Smooth muscle cell (in vitro differentiated cells): ENCODE measurements around the gene NBPF4. TPM values are rescaled to one million over a fixed set of nuclear protein-coding genes. Genes with fewer than 3 reads are reported as not detected.

ENCODE experiments used
- DNase-seq: peaks from one replicate; lab custom pipeline; 2025; ENCODE audit not compliant: unreplicated experiment; lab: John Stamatoyannopoulos, UW
- H2AFZ ChIP-seq: fragments of 200-600 bp; sonication (generic); 2 replicates; pipeline ENCODE4 v1.6.0; 2016; ENCODE audit warnings: antibody characterized with exemption, low read depth, mild to moderate bottlenecking
- H3F3A ChIP-seq: fragments of 200-600 bp; sonication (generic); 2 replicates; pipeline ENCODE4 v1.6.0; 2017; ENCODE audit warnings: antibody characterized with exemption, low read depth
- H3K27ac ChIP-seq: fragments of 200-600 bp; sonication (generic); 2 replicates; pipeline ENCODE4 v1.5.1; 2016; ENCODE audit warnings: low read depth, mild to moderate bottlenecking
- H3K27me3 ChIP-seq: fragments of 200-600 bp; sonication (generic); 2 replicates; pipeline ENCODE4 v1.6.1; 2016; ENCODE audit warnings: low read depth, mild to moderate bottlenecking
- H3K36me3 ChIP-seq: fragments of 200-600 bp; sonication (generic); 2 replicates; pipeline ENCODE4 v1.5.1; 2016; ENCODE audit warnings: low read depth
- H3K4me1 ChIP-seq: fragments of 200-600 bp; sonication (generic); 2 replicates; pipeline ENCODE4 v1.5.1; 2016; ENCODE audit warnings: low read depth
- H3K4me2 ChIP-seq: fragments of 200-600 bp; sonication (generic); 2 replicates; pipeline ENCODE4 v1.6.0; 2016; ENCODE audit warnings: mild to moderate bottlenecking
- H3K4me3 ChIP-seq: fragments of 200-600 bp; sonication (generic); 2 replicates; pipeline ENCODE4 v1.5.1; 2016; ENCODE audit warnings: mild to moderate bottlenecking
- H3K79me2 ChIP-seq: fragments of 200-600 bp; sonication (generic); 2 replicates; pipeline ENCODE4 v1.6.0; 2016; ENCODE audit warnings: low read depth, mild to moderate bottlenecking
- H3K9ac ChIP-seq: fragments of 200-600 bp; sonication (generic); 2 replicates; pipeline ENCODE4 v1.6.0; 2016; ENCODE audit warnings: low read depth
- H3K9me3 ChIP-seq: fragments of 200-600 bp; sonication (generic); replicated peaks from 2 replicates; pipeline ENCODE4 v1.5.1; 2016; ENCODE audit warnings: low read depth
- H4K20me1 ChIP-seq: fragments of 200-600 bp; sonication (generic); 2 replicates; pipeline ENCODE4 v1.6.0; 2016; ENCODE audit warnings: low read depth
- CTCF ChIP-seq: fragments of 200-600 bp; sonication (generic); IDR thresholded peaks from 2 replicates; pipeline ENCODE4 v1.5.1; 2017; ENCODE audit warnings: borderline replicate concordance, mild to moderate bottlenecking, antibody characterized with exemption; ENCODE audit not compliant: insufficient read depth, poor library complexity, severe bottlenecking
- WGBS: methylation state at CpG from one replicate; pipeline ENCODE4 v1.1.7; 2016; ENCODE audit warnings: low lambda C conversion rate; 5-methylcytosine and 5-hydroxymethylcytosine counted together
- polyA plus RNA-seq: library from polyadenylated mRNA; unstranded; fragments of >200 nt; fragmentation: Nextera tagmentation; extraction: Ambion mirVana; gene quantifications from 2 replicates; pipeline ENCODE4 v1.2.1, GENCODE V29; 2016
- total RNA-seq: library from RNA; depleted of rRNA; stranded (reverse); fragments of >200 nt; gene quantifications from 2 replicates; pipeline ENCODE4 v1.2.3, GENCODE V29; 2014

The NBPF4 gene
- total and polyA plus RNA-seq, 2 experiments from 2014 or later = not detected

GRCh38 chr1:108199781-108200686 is 43.8 kb downstream of the NBPF4 start, which contains the start of gene SLC25A24:
Gene SLC25A24, minus strand, starts transcription at chr1:108200343. Its CDS starts 205 bp downstream, at chr1:108200138.
- peak; percentile 82 for DNase-seq
- Histone ChIP-seq H3K36me3 (peaks cover 6% of the 10 kb centered on the region), H3K27ac (peak within 1 kb of the TSS; percentile 61), H3K79me2 (peaks cover 49% of the 10 kb centered on the region), H3K27me3 (no peaks in the 10 kb centered on the region), H3K9ac (peak within 1 kb of the TSS; percentile 56), H3K4me2 (peak within 1 kb of the TSS; percentile 84), H2AFZ (peak within 1 kb of the TSS; percentile 99), H3F3A (peaks cover 6% of the 10 kb centered on the region), H3K9me3 (no peaks in the 10 kb centered on the region), H3K4me3 (peak within 1 kb of the TSS; percentile 98), H3K4me1 (peaks cover 8% of the 10 kb centered on the region), H4K20me1 (peaks cover 25% of the 10 kb centered on the region)
- no peak for TF ChIP-seq CTCF
- WGBS = under 1% methylated on average over 91 of the region's 97 CpGs

- Histone ChIP-seq H3K9ac (peak overlapping the region; percentile 56), H3K36me3 (peaks cover 6% of the 10 kb centered on the region), H4K20me1 (peaks cover 33% of the 10 kb centered on the region), H3F3A (peaks cover 6% of the 10 kb centered on the region), H3K27me3 (no peaks in the 10 kb centered on the region), H3K79me2 (peaks cover 57% of the 10 kb centered on the region), H3K27ac (peak overlapping the region; percentile 61), H3K4me1 (peaks cover 8% of the 10 kb centered on the region), H3K4me2 (peak overlapping the region; percentile 84), H2AFZ (peak overlapping the region; percentile 99), H3K9me3 (no peaks in the 10 kb centered on the region), H3K4me3 (peak overlapping the region; percentile 98)
- DNase-seq = no peak
- WGBS = 3% methylated on average over 9 of the region's 9 CpGs
- no peak for TF ChIP-seq CTCF
Observed at GRCh38 chr1:108199201-108199691, 44.6 kb downstream of the NBPF4 start.

DNA sequence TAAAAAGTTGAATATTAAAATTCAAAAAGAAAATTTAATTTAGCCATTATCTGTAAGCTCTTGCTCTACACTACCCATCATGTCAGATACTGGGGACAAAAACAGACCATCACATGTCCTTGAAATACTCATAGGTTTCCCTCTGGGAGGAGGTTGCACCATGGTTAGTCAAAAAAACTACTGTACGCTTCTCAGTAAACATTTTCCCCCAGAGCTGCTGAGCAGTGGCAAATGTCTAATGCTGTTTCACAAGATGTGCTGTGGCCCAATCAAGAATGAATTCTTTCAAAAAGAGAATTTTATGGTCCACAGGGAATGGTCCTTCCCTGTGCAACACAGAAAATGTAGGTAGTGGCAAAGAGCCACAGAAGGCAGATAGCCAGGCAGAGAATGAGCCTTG is 49.8 kb downstream of the NBPF4 start:
- no peak for DNase-seq
- Histone ChIP-seq H3K4me3 (no peak overlapping the region), H2AFZ (no peak overlapping the region), H3K79me2 (peaks cover 98% of the 10 kb centered on the region), H3K27me3 (no peaks in the 10 kb centered on the region), H3K4me1 (peaks cover 8% of the 10 kb centered on the region), H3K36me3 (peaks cover 23% of the 10 kb centered on the region), H3K9ac (no peak overlapping the region), H3K27ac (no peak overlapping the region), H3K9me3 (no peaks in the 10 kb centered on the region), H3K4me2 (no peak overlapping the region), H3F3A (no peaks in the 10 kb centered on the region), H4K20me1 (peaks cover 60% of the 10 kb centered on the region)
- no peak for TF ChIP-seq CTCF
- WGBS = 95% methylated on average over 1 of the region's 1 CpG
